SW480 (cell line): ENCODE measurements around the gene PRDM15.
"Not testable (repeated sequence)": the region's sequence is repeated elsewhere in the genome, so short reads cannot be mapped to it uniquely, and the experiment has no call there.

ENCODE experiments used
- DNase-seq: peaks from one replicate; pipeline ENCODE4 v3.0.0-alpha.2; 2016; ENCODE audit warnings: low spot score

The PRDM15 gene

DNA sequence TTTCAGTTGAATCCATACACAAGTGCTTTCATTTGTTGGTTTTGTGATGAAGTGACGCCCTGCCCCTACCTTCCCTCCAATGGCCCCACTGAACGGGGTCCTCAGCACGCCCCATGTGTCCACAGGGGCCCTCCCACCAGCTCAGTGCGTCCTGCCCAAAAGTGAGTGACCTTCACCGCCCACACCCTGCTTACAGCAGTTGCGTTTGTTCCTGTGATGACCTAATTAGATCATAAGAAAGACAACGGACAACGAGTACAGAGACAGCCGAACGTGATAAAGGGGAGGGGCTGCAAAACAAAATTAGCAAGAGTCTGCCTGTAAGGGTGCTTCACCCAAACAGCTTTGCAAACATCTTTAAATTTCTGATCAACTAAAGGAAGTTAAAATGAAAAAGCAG is 74.1 kb downstream of the PRDM15 start:
- no peak for DNase-seq

DNA sequence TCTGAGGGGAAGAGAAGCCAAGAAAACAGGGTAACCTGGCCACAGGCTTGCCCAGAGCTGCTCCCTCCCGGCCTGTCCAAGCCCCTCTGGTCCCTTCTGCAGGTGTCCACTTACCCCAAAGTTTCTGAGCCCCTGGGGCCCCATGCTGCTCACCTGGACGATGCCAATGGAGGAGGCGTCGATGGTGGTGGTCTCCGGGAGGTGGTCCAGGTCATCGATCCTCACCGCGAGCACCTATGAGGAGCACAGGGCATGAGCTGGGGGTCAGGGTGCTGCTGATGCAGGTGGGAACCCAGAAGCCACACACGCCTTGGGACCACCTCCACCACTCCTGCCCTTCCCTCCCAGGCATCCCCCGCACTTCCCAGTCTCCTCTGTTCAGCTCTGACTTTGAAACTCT is 74.8 kb downstream of the PRDM15 start:
- no peak for DNase-seq

DNA sequence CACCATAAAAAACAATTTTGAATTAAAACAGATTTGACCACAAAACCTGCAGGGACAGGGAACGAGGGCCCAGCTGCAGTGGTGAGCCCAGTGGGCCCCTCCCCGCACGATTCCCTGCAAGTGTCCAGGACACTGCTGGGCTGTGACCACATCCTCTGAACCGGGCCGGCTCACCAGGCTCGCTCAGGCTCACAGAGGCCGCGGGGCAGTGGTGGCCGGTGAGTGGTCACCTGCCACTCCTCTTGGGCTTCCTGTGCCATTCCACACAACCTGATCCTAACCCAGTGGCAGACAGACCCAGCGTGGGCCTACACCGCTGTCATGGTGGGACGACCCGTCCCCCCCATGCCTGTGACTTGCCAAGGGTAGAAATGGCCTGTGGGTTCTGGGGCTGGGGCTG is 75.8 kb downstream of the PRDM15 start:
- DNase-seq, result no peak

DNA sequence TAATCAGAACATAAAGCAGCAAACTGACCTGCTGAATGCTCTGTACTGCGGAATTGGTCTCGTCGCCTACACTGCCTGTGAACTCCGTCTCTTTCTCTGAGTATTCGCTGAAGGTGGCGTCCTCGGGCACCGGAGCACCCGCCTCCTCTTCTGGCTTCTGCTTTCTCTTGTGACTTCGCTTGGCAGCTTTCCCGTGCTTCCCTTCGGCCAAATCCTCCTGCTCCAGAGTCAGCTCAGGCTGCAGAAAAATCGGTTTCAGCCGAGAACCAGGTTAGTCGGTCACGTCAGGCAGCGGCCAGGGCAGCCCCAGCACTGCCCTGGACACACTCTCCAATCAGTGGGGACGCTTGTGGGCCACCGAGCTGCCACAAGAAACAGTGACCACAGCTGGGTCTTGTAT is 76.5 kb downstream of the PRDM15 start:
- no peak for DNase-seq

DNA sequence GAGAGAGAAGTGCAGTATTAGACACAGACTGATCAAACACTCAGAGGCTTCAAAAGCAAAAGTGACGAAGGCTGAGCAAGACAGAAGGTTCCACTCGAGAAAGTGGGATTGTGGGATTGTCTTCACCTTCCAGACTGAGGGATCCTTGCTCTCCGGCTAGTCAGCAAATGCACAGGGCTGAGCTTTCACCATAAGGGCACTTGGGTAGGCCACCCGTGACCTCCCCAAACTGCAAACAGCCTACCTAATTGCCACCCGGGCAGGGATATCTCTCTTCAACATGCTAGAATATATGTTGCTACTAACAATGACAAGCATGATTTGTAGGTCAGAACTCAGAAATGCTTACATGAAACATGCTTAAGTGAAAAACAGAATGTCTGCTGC is 77.0 kb downstream of the PRDM15 start:
- DNase-seq, result no peak

DNA sequence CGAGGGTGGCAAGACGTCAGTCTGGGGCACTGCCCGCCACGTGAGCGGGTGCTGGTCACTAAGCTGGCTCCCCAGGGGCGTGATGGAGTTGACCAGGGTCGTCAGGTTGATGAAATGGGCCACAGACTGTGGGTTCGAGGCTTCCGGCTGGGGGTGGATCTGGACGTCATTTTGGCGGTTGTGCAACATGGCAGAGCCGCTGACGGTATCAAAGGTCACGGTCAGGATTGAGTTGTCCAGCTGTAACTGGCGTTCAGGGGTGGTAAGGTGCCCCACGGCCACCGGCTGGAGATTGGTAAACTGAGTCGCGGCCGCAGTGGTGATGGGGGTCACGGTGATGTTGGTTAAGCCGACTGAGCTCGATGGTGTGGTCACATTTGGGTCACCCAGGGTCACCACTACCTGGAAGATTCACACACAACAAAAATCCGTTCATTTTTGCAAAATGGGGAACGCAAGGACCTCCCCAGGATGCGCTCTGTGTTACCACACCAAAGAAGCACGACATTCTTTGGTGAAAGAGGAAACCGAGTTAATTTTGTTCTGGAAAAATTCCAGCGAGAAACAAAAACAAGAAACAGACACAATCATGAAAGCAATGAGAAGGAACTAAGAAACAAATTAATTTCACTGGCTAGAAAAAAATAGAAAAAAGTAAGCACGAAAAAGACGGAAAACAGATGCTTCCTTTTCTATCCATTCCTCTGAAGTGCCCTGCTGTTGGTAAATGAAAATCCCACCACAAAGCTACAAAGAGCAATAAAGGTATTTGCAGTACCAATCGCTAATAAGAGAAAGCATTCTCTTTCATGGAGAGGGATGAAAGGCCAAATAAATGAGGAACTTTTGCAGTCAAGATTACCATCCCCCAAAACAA is 77.6 kb downstream of the PRDM15 start:
- no peak for DNase-seq

DNA sequence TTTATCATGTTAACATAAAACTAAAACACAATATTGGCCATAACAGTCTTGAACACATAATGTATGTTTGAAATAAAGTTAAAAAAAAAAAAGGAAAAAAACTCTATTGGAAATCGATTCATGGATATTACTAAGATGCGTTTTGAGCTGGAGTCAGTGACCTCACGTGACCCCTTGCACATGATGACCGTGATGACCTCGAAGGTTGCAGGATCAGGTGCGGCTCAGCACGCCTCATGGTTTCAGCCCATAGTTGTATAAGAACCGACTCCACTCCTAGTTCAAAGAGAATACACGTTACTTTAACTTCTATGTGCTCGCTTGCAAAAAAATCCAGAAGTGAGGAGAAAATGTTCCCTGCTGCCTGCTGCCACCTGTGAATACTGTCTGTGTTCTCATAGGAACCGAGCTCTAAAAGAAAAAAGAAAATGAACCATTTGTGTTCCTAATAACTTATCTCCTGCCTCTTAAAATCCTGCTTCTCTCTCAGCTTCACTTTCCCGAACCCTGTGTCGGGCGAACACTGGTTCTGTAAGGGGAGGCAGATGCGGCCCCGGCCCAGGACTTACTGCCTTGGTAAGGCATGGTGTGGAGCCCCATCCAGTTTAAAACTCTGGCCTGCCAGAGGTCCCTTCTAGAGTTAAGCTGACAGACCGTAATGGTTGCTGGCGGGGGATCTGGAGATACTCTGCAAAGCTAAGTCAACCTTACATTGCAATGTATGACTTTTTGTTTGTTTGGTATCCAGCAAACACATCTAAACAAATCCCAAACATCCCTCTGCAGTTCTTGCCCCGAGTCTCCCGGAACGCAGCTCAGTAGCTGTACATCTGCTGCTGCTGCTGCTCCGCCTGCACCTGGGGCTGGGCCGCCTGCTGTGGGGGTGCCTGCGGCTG is 78.5 kb downstream of the PRDM15 start:
- no peak for DNase-seq

DNA sequence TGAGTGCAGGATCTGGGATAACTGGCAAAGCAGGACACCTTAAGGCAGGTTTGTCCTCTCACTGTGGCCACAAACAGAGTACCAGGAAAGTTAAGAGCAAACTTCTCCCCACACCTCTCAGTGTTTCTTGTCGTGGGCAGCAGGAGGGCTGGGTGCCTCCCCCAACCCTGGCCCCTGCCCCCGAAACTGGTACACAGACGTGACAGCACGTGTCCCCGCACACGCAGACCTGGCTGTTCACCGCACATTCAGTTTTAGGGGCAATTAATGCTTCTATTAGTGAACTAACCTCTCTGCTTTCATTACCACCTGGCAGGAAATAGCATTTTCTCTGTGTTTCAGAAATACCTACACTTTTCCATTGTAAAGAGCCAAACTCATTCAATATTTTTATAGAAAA is 79.4 kb downstream of the PRDM15 start:
- no peak for DNase-seq

DNA sequence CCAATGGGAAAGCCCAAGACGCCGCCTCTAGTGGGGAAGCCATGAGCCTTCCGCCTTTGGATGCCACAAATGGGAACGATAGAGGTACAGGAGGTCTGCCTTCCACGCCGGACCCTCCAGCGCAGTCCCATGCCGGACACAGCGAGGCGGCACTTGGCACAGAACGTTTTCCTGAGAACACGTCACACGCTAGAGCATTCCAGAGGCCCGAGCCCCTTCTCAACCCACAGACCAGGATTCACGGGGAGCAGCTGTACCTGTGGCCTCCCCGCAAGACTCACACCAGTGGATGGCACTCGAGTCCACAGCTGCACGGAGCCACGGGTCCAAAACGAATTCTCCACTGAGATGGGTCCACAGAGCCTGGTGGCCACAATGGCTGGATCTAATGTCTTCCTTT is 80.8 kb downstream of the PRDM15 start:
- no peak for DNase-seq

DNA sequence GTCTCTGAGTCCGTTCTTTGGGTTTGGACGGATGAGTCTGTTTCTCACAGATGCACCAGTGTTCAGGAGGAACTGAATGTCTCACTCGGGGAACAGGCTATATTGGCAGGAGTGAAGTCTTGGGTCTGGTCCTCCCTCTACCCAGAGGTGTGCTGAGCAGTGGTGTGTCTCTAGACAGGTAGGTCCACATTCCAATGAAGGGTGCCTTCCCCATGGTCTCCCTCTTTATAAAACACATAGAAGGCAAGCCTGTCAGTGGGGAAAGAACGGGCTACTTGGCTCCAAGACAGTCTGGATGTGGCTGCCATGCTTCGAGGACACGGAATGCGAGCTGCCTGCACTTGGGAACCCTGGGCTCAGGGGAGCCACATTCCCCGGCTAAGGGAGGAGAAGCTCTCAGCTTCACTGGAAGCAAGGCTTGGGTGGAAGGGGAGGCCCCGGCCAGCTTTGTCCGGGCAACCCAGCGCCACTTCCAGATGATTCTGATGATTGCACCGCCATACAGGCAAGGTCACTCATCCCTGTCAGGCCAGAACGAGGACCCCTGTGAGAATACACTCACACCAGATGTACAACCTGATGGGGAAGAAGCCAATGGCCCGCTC is 82.6 kb downstream of the PRDM15 start:
- DNase-seq, result no peak

DNA sequence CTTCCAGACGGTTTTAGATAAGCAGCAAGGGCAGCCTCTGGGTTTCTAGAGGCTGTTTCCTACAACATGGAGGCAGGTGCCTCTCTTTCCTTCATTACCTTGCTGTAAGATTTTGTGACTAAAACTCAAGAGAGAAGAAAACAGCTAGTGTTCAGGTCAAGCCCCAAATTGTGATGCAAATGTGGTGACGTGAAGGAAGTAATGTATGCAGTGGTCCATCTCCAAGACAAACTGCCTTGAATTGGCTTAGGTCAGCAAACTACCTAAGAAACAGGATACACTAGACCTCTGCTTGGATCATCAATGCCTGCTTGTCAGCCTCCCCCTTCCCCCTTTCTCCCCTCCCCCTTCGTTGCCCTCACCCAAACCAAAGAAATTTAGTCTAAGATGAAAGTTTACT is 83.4 kb downstream of the PRDM15 start:
- no peak for DNase-seq

DNA sequence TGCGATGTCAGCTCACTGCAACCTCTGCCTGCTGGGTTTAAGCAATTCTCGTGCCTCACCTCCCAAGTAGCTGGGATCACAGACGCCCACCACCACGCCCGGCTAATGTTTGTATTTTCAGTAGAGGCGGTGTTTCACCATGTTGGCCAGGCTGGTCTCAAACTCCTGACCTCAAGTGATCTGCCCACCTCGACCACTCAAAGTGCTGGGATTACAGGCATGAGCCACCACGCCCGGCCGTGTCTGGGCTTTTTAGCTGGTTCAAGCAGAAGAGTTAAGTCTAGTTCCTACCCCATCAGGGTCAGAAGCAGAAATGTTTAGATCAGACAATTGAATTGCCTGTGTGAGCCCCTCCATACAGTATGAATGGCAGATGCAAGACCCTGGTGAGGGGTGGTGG is 84.5 kb downstream of the PRDM15 start:
- DNase-seq, result no peak

DNA sequence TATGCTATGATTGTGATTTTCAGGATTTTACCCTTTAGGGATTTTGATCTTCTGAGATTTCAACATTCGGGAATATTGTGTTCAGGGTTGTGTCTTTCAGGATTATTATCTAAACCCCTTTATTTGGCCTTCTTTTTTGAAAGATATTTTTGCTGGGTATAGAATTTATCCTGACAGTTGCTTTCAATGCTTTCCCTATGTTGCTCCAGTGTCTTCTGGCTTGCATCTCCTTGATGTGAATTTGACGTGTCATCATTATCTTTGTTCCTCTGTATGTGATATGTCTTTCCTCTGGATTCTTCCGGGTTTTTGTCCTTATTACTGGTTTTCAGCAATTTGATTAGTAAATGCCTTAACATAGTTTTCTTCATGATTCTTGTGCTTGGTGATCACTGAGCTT is 86.4 kb downstream of the PRDM15 start:
- no peak for DNase-seq

DNA sequence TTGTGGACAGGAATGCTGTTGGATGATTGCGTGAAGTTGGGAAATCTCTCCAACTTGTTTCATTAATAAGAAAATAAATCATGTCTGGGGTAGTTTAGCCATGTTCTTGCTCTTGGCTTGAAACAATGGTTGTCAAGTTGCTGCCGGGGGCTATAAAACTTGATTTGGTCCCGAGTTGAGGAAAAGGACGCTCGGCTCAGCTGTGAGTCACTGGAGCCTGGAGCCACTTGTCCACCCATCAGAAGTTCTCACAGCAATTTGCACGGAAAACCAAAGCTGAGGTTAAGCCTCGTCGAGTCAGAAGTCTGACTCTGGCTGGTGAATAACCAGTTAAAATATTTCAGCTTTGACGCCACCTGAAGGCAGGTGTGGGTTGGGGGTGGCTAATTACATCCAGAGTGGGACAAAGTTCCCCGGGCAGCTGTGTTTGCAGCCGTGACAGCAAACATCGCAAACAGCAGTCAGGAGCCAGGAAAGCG is 92.6 kb downstream of the PRDM15 start:
- peak; percentile 76 for DNase-seq

DNA sequence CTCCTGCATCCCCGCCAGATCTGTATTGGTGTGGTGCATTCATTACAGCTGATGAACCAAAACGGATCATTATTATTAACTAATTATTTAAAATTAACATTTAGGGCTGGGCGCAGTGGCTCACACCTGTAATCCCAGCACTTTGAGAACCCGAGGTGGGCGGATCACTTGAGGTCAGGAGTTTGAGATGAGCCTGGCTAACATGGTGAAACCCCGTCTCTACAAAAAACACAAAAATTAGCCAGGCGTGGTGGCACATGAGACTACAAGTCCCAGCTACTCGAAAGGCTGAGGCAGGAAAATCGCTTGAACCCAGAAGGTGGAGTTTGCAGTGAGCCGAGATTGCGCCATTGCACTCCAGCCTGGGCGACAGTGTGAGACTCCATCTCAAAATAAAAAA is 93.9 kb downstream of the PRDM15 start:
- DNase-seq, result not testable (repeated sequence)

DNA sequence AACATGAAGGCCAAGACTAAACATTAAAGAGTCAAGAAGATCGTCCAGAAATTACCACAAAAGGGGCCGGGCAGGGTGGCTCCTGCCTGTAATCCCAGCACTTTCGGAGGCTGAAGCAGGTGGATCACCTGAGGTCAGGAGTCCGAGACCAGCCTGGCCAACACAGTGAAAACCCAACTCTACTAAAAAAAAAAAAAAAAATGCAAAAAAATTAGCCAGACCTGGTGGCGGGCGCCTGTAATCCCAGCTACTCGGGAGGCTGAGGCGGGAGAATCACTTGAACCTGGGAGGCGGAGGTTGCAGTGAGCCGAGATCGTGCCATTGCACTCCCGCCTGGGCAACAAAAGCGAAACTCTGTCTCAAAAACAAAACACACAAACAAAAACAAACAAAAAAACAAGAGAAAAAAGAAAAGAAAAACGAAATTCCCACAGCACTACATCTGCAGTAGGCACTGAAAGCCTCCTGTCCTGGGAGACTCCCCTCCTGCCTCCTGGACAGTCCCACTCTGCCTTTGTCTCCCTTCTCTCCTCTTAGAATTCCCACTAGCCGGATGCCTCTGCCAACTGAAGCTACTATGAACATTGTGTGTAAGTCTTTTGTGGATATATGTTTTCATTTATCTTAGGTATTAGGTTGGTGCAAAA is 94.6 kb downstream of the PRDM15 start:
- DNase-seq, result no peak

DNA sequence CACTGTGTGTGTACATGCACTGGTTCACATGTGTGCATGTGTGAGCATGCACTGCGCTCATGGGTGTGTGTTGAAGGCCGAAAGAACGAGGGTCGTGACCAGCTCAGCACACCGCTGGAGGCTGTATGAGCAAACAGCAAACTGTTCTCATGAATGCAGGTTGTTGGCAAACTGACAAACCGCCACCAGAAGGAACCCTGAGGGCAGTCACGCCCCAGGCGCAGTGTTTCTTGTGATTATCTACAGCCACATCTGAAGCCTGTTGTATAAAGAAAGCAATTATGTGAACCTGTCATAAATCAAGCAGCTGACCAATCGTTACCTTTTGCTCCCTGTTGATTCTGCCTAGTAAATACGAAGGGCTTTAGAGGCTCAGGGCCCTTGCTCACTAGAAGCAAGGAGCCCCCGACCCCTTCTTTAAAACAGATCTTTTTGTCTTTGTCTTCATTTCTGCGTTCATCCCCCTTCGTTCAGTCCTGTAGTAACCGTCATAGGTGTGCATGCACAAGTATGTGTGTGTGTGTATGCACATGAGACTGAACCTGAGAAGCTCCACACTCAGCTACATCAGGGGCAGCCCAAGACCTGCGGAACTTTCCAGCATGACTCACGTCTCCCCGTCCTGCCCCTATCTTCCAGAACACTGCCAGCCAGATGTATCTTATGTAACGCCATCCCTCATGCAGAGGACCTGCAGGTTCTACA is 95.5 kb downstream of the PRDM15 start:
- peak; percentile 98 for DNase-seq

DNA sequence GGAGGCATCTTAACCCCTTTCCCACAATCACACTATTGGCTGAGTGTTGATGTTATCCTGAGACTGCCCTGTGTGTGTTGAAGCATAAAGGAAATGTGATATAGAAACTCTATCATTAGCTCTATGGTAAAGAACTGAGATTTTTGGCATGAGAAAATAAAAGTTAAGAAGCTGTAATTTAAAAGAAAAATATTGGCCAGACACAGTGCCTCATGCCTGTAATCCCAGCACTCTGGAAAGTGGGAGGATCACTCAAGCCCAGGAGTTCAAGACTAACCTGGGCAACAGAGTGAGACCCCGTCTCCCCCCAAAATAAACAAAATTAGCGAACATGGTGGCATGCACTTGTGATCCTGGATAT is 98.1 kb downstream of the PRDM15 start:
- DNase-seq, result no peak

DNA sequence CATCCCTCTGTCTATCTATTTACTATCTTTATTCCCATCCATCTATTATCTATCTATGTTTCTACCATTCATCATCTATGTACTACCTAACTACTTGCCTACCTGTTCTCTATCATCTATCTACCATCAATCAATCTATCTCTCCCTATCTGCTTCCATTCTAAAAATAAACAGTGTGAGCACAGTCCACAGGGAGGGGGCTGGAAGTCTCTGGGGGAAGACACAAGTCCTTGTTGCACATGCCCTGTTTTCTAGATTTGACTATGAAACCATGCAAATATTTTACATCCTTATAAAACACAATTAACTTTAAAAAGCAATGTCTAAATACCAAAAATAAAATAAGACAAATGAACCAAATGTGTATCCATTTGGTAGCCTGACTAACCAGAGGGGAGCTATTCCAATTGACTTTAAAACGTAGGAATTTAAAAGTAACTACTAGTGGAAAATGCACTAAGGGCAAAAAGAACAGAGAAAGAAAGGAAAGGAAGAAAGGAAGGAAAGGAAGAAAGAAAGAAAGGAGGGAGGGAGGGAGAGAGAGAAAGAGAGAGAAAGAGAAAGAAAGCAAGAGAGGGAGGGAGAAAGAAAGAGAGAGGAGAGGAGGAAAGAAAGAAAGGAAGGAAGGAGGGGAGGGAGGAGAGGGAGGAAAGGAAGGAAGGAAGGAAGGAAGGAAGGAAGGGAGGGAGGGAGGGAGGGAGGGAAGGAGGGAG is 98.7 kb downstream of the PRDM15 start:
- DNase-seq, result no peak

DNA sequence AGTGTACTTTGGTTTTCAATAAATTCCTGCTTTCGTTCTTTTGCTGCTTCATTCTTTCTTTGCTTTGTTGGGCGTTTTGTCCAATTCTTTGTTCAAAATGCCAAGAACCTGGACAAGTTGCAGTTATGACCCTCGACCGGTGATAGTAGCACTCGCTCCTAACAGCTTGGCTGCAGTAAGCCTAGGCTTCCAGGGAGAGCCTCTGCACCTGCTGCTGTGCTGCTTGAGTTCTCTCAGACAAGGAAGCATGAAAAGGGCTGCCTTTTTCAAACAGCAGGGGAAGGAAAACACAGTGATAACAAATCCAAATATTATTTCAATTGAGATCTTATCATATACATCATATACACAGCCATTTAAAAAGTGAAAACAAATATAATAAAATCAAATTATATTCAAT is 99.5 kb downstream of the PRDM15 start:
- no peak for DNase-seq
